ENCODE measurements around the gene C12orf56.

Gene C12orf56

GRCh38 chr12:64390275-64390851 lies at the start of gene C12orf56:
Gene C12orf56 (minus strand): TSS chr12:64390758. CDS start chr12:64390565, 193 bp downstream.
- H3K27me3 Mint-ChIP-seq, result peaks cover 36% of the 10 kb centered on the region
- H3K27ac Mint-ChIP-seq, result no peak within 1 kb of the TSS

GRCh38 chr12:64440100-64440499 lies 49.5 kb upstream of the C12orf56 start:
- Mint-ChIP-seq H3K9me3 (no peaks in the 10 kb centered on the region), H3K27me3 (no peaks in the 10 kb centered on the region), H3K4me1 (peaks cover 11% of the 10 kb centered on the region), H3K27ac (no peak overlapping the region), H3K36me3 (peaks cover 64% of the 10 kb centered on the region), H3K4me3 (no peak overlapping the region)
- ATAC-seq, result no peak

More at GRCh38 chr12:64390275-64390851, at the start of gene C12orf56:
- Mint-ChIP-seq H3K4me1 (no peaks in the 10 kb centered on the region), H3K4me3 (no peak within 1 kb of the TSS), H3K9me3 (no peaks in the 10 kb centered on the region), H3K36me3 (no peaks in the 10 kb centered on the region)
- ATAC-seq, result peak; percentile 31

GRCh38 chr12:64433915-64434314 lies 43.4 kb upstream of the C12orf56 start:
- no peak for ATAC-seq
- H3K27ac Mint-ChIP-seq, result no peak overlapping the region

GRCh38 chr12:64431791-64432190 lies 41.2 kb upstream of the C12orf56 start:
- Mint-ChIP-seq H3K9me3 (no peaks in the 10 kb centered on the region), H3K4me1 (no peaks in the 10 kb centered on the region), H3K4me3 (no peak overlapping the region), H3K27ac (no peak overlapping the region), H3K27me3 (no peaks in the 10 kb centered on the region), H3K36me3 (peaks cover 77% of the 10 kb centered on the region)
- ATAC-seq, result no peak

More at GRCh38 chr12:64433915-64434314, 43.4 kb upstream of the C12orf56 start:
- H3K9me3 Mint-ChIP-seq, result no peaks in the 10 kb centered on the region
- no peaks in the 10 kb centered on the region for H3K27me3 Mint-ChIP-seq
- H3K4me1 Mint-ChIP-seq, result peaks cover 11% of the 10 kb centered on the region
- H3K36me3 Mint-ChIP-seq, result peaks cover 80% of the 10 kb centered on the region
- H3K4me3 Mint-ChIP-seq, result no peak overlapping the region

GRCh38 chr12:64430886-64431285 lies 40.3 kb upstream of the C12orf56 start:
- Mint-ChIP-seq H3K4me3 (no peak overlapping the region), H3K4me1 (no peaks in the 10 kb centered on the region), H3K27ac (no peak overlapping the region), H3K36me3 (peaks cover 76% of the 10 kb centered on the region), H3K27me3 (no peaks in the 10 kb centered on the region), H3K9me3 (no peaks in the 10 kb centered on the region)
- no peak for ATAC-seq

- Mint-ChIP-seq H3K27ac (no peak overlapping the region), H3K36me3 (peaks cover 70% of the 10 kb centered on the region), H3K4me3 (no peak overlapping the region), H3K4me1 (no peaks in the 10 kb centered on the region), H3K9me3 (no peaks in the 10 kb centered on the region), H3K27me3 (no peaks in the 10 kb centered on the region)
- no peak for ATAC-seq
Measured at GRCh38 chr12:64428956-64429355, 38.4 kb upstream of the C12orf56 start.

- no peak for ATAC-seq
- Mint-ChIP-seq H3K36me3 (peaks cover 71% of the 10 kb centered on the region), H3K4me3 (no peak overlapping the region), H3K27ac (no peak overlapping the region), H3K9me3 (no peaks in the 10 kb centered on the region), H3K4me1 (no peaks in the 10 kb centered on the region), H3K27me3 (no peaks in the 10 kb centered on the region)
Measured at GRCh38 chr12:64427988-64428387, 37.4 kb upstream of the C12orf56 start.

GRCh38 chr12:64419696-64420095 lies 29.1 kb upstream of the C12orf56 start:
- no peaks in the 10 kb centered on the region for H3K9me3 Mint-ChIP-seq
- H3K4me3 Mint-ChIP-seq, result no peak overlapping the region
- no peak overlapping the region for H3K27ac Mint-ChIP-seq
- no peak for ATAC-seq
- peaks cover 50% of the 10 kb centered on the region for H3K36me3 Mint-ChIP-seq
- H3K4me1 Mint-ChIP-seq, result no peaks in the 10 kb centered on the region
- no peaks in the 10 kb centered on the region for H3K27me3 Mint-ChIP-seq

GRCh38 chr12:64418209-64418608 lies 27.7 kb upstream of the C12orf56 start:
- no peak for ATAC-seq
- no peaks in the 10 kb centered on the region for H3K9me3 Mint-ChIP-seq
- H3K4me3 Mint-ChIP-seq, result no peak overlapping the region
- H3K27ac Mint-ChIP-seq, result no peak overlapping the region
- H3K36me3 Mint-ChIP-seq, result peaks cover 46% of the 10 kb centered on the region
- H3K27me3 Mint-ChIP-seq, result no peaks in the 10 kb centered on the region
- no peaks in the 10 kb centered on the region for H3K4me1 Mint-ChIP-seq

GRCh38 chr12:64413884-64414283 lies 23.3 kb upstream of the C12orf56 start:
- Mint-ChIP-seq H3K4me1 (no peaks in the 10 kb centered on the region), H3K27ac (no peak overlapping the region), H3K27me3 (no peaks in the 10 kb centered on the region), H3K9me3 (no peaks in the 10 kb centered on the region), H3K4me3 (no peak overlapping the region), H3K36me3 (peaks cover 39% of the 10 kb centered on the region)
- ATAC-seq, result no peak

- H3K4me3 Mint-ChIP-seq, result no peak overlapping the region
Measured at GRCh38 chr12:64412459-64412858, 21.9 kb upstream of the C12orf56 start.

GRCh38 chr12:64411427-64411826 lies 20.9 kb upstream of the C12orf56 start:
- Mint-ChIP-seq H3K4me3 (no peak overlapping the region), H3K4me1 (peaks cover 11% of the 10 kb centered on the region), H3K27ac (no peak overlapping the region), H3K36me3 (peaks cover 28% of the 10 kb centered on the region), H3K27me3 (no peaks in the 10 kb centered on the region), H3K9me3 (no peaks in the 10 kb centered on the region)
- ATAC-seq, result no peak

More at GRCh38 chr12:64412459-64412858, 21.9 kb upstream of the C12orf56 start:
- Mint-ChIP-seq H3K9me3 (no peaks in the 10 kb centered on the region), H3K4me1 (peaks cover 2% of the 10 kb centered on the region), H3K27me3 (no peaks in the 10 kb centered on the region), H3K36me3 (peaks cover 36% of the 10 kb centered on the region), H3K27ac (no peak overlapping the region)
- ATAC-seq, result no peak

GRCh38 chr12:64407342-64408223 lies 17.0 kb upstream of the C12orf56 start:
- Mint-ChIP-seq H3K36me3 (peaks cover 11% of the 10 kb centered on the region), H3K9me3 (no peaks in the 10 kb centered on the region), H3K27ac (no peak overlapping the region), H3K4me1 (peaks cover 19% of the 10 kb centered on the region), H3K4me3 (no peak overlapping the region), H3K27me3 (no peaks in the 10 kb centered on the region)
- ATAC-seq, result no peak

GRCh38 chr12:64404470-64405256 lies 14.1 kb upstream of the C12orf56 start:
- peak; percentile 63 for ATAC-seq
- Mint-ChIP-seq H3K9me3 (no peaks in the 10 kb centered on the region), H3K27me3 (no peaks in the 10 kb centered on the region), H3K36me3 (no peaks in the 10 kb centered on the region), H3K4me1 (peaks cover 19% of the 10 kb centered on the region), H3K4me3 (peak overlapping the region; percentile 100), H3K27ac (peak overlapping the region; percentile 99)

Measured in stimulated activated memory B cell treated with anti-CD40 and anti-IgM and Interleukin-4, amounts not matched to agents 10 μg/mL and 1 μg/mL and 100 μg/mL, for 72 hours (primary cell).